SU-DHL-6 (cell line): ENCODE measurements around the gene MRPS6.

Experiments used
- H2AFZ ChIP-seq: fragments of 200-600 bp; sonication (generic); 2 replicates; pipeline ENCODE4 v1.6.1; 2014; ENCODE audit warnings: low read depth, mild to moderate bottlenecking, moderate library complexity, mixed read lengths, antibody characterized with exemption, low read length; ENCODE audit not compliant: severe bottlenecking
- H3F3A ChIP-seq: fragments of 200-600 bp; shearing (Covaris generic); 2 replicates; pipeline ENCODE4 v1.6.0; 2016; ENCODE audit warnings: antibody characterized with exemption, mild to moderate bottlenecking; ENCODE audit not compliant: insufficient read depth
- H3K27ac ChIP-seq: fragments of 200-600 bp; sonication (generic); 2 replicates; pipeline ENCODE4 v1.5.1; 2016; ENCODE audit warnings: low read depth, mild to moderate bottlenecking, low read length, moderate library complexity, mixed read lengths
- H3K27me3 ChIP-seq: fragments of 200-600 bp; sonication (generic), shearing (Covaris generic); 2 replicates; pipeline ENCODE4 v1.6.0; 2014; ENCODE audit warnings: mild to moderate bottlenecking, low read length
- H3K36me3 ChIP-seq: fragments of 200-600 bp; sonication (generic); 2 replicates; pipeline ENCODE4 v1.6.1; 2014; ENCODE audit warnings: mild to moderate bottlenecking, low read length, mixed read lengths
- H3K4me2 ChIP-seq: fragments of 300-600, 200-600 bp; shearing (Covaris generic), sonication (generic); 2 replicates; pipeline ENCODE4 v1.6.0; 2014; ENCODE audit warnings: low read length, low read depth, mild to moderate bottlenecking; ENCODE audit not compliant: poor library complexity, severe bottlenecking
- H3K4me3 ChIP-seq: fragments of 200-600 bp; sonication (generic); 2 replicates; pipeline ENCODE4 v1.5.1; 2014; ENCODE audit warnings: antibody characterized with exemption, low read length, mild to moderate bottlenecking, mixed read lengths; ENCODE audit not compliant: insufficient read depth, poor library complexity, severe bottlenecking
- H3K79me2 ChIP-seq: fragments of 200-600 bp; sonication (generic); 2 replicates; pipeline ENCODE4 v1.6.1; 2014; ENCODE audit warnings: mild to moderate bottlenecking, low read length, moderate library complexity; ENCODE audit not compliant: insufficient read depth
- H3K9ac ChIP-seq: fragments of 200-600 bp; sonication (generic); 2 replicates; pipeline ENCODE4 v1.7.0; 2014; ENCODE audit warnings: mild to moderate bottlenecking, low read length
- H3K9me2 ChIP-seq: fragments of 200-600 bp; sonication (generic); replicated peaks from 2 replicates; pipeline ENCODE4 v1.6.1; 2014; ENCODE audit warnings: low read length; ENCODE audit not compliant: insufficient read depth
- H3K9me3 ChIP-seq: fragments of 200-600 bp; sonication (generic); 2 replicates; pipeline ENCODE4 v1.6.1; 2014; ENCODE audit warnings: low read length, mixed read lengths; ENCODE audit not compliant: insufficient read depth
- H4K20me1 ChIP-seq: fragments of 200-600 bp; sonication (generic); 2 replicates; pipeline ENCODE4 v1.6.1; 2014; ENCODE audit warnings: low read depth, mild to moderate bottlenecking, antibody characterized with exemption, low read length, moderate library complexity, mixed read lengths
- EZH2phosphoT487 ChIP-seq: fragments of 200-600 bp; sonication (generic), shearing (Covaris generic); conservative IDR thresholded peaks from 2 replicates; pipeline ENCODE4 v1.6.1; 2018; ENCODE audit warnings: mild to moderate bottlenecking, antibody characterized with exemption, low read length, moderate library complexity, mixed read lengths
- TF ChIP-seq, protein P1 (sequence below): fragments of 200-600 bp; sonication (generic); IDR thresholded peaks from one replicate; pipeline ENCODE4 v1.5.1; 2017; ENCODE audit warnings: antibody characterized with exemption, mild to moderate bottlenecking, low read length, moderate library complexity; ENCODE audit not compliant: insufficient read depth, poor library complexity, severe bottlenecking

MRPS6 gene

GRCh38 chr21:34179204-34179935 is 106.0 kb downstream of the MRPS6 start:
- Histone ChIP-seq H2AFZ (no peak overlapping the region), H3K36me3 (no peaks in the 10 kb centered on the region), H3K9me3 (no peaks in the 10 kb centered on the region), H3K4me2 (no peak overlapping the region), H4K20me1 (no peaks in the 10 kb centered on the region), H3K9ac (no peak overlapping the region), H3F3A (no peaks in the 10 kb centered on the region), H3K27ac (no peak overlapping the region), H3K79me2 (no peaks in the 10 kb centered on the region), H3K9me2 (no peaks in the 10 kb centered on the region), H3K4me3 (no peak overlapping the region), H3K27me3 (no peaks in the 10 kb centered on the region)
- TF ChIP-seq, protein P1, sequence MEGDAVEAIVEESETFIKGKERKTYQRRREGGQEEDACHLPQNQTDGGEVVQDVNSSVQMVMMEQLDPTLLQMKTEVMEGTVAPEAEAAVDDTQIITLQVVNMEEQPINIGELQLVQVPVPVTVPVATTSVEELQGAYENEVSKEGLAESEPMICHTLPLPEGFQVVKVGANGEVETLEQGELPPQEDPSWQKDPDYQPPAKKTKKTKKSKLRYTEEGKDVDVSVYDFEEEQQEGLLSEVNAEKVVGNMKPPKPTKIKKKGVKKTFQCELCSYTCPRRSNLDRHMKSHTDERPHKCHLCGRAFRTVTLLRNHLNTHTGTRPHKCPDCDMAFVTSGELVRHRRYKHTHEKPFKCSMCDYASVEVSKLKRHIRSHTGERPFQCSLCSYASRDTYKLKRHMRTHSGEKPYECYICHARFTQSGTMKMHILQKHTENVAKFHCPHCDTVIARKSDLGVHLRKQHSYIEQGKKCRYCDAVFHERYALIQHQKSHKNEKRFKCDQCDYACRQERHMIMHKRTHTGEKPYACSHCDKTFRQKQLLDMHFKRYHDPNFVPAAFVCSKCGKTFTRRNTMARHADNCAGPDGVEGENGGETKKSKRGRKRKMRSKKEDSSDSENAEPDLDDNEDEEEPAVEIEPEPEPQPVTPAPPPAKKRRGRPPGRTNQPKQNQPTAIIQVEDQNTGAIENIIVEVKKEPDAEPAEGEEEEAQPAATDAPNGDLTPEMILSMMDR, result no peak
- no peak for TF ChIP-seq EZH2phosphoT487

DNA sequence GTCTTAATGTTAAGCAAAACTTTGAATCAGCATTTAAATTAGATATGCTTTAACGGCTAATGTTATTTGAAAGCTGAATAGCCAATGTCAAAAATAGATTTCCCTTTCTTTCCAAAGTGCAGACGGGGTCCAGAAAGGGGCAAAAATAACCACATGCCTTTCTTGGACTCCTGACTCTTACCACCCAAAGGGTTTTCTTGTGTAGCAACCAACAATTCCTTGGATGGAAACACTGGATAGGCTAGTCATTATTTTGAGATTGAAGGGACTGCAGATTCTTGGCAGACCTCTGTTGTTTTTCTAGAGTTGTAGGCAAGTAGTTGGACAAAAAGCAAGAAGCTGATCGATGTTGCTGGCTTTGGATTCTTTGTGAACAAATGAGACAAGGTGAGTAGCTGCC is 107.0 kb downstream of the MRPS6 start:
- Histone ChIP-seq H3K4me2 (no peak overlapping the region), H3K4me3 (no peak overlapping the region), H3K9me3 (no peaks in the 10 kb centered on the region), H3K27me3 (no peaks in the 10 kb centered on the region), H3K79me2 (no peaks in the 10 kb centered on the region), H3K36me3 (no peaks in the 10 kb centered on the region), H3F3A (no peaks in the 10 kb centered on the region), H3K9ac (no peak overlapping the region), H3K27ac (no peak overlapping the region), H3K9me2 (no peaks in the 10 kb centered on the region), H2AFZ (no peak overlapping the region), H4K20me1 (no peaks in the 10 kb centered on the region)
- no peak for TF ChIP-seq EZH2phosphoT487
- TF ChIP-seq, protein P1, result no peak

DNA sequence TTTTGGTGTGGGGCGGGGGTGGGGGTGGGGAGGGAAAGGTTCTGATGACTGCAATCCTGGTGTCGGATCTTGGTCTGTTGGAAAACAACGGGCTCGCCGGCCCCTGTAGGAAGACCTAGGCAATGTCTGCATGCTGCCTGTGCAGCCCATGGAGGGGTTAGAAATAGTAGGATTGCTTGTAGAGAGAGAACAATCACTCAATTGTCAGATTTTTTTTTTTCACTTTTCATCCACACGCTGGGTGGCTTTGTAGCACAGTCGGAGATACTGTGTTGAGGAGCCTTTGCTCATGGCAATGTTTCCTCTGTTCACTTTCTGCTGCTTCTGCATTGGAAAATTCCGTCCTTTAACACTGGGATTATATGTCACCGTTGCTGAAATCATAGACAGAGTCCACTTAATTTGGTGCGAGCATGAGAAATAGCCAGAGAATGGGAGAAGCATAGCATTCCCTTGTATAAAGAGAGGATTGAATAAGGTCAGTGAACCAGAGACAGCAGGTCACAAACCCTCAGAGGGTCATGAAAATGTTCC is 107.5 kb downstream of the MRPS6 start:
- no peaks in the 10 kb centered on the region for H3K9me3 ChIP-seq
- no peaks in the 10 kb centered on the region for H3K79me2 ChIP-seq
- no peak overlapping the region for H3K9ac ChIP-seq
- H3K27ac ChIP-seq, result no peak overlapping the region
- H3K27me3 ChIP-seq, result no peaks in the 10 kb centered on the region
- H3F3A ChIP-seq, result no peaks in the 10 kb centered on the region
- no peak overlapping the region for H2AFZ ChIP-seq
- H3K9me2 ChIP-seq, result no peaks in the 10 kb centered on the region
- H3K36me3 ChIP-seq, result no peaks in the 10 kb centered on the region
- no peak overlapping the region for H3K4me3 ChIP-seq
- H4K20me1 ChIP-seq, result no peaks in the 10 kb centered on the region
- no peak overlapping the region for H3K4me2 ChIP-seq
- TF ChIP-seq, protein P1, result no peak
- no peak for TF ChIP-seq EZH2phosphoT487
